HG02981 (cell line): ENCODE results near the gene DHRS7B.
"Not testable (repeated sequence)": the region's sequence is repeated elsewhere in the genome, so short reads cannot be mapped to it uniquely, and the experiment has no call there.

Experiments used
- ATAC-seq: cut with Tn5 transposase; IDR thresholded peaks from one replicate; pipeline ENCODE4 v1.9.1; 2021; ENCODE audit warnings: mild to moderate bottlenecking, moderate library complexity; ENCODE audit not compliant: unreplicated experiment

The DHRS7B gene

DNA sequence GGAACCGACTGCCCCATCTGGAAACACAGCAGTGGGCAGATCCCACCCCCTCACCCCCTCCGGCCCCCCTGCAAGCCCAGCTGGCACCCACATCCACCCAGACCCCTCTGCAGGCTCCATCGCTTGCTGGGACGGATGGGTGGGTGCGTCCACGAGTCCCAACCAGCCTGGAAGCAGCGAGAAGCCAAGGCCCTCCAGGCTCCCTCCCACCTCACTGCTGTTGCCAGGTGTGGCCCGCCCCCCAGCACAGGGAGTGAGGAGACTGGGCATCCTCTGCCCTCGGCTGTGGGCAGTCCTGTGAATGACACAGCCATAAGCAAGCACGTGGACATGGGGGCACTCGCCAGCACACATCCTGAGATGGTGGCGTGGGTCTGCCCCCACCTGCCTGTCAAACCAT lies 75.7 kb downstream of the DHRS7B start:
- no peak for ATAC-seq

DNA sequence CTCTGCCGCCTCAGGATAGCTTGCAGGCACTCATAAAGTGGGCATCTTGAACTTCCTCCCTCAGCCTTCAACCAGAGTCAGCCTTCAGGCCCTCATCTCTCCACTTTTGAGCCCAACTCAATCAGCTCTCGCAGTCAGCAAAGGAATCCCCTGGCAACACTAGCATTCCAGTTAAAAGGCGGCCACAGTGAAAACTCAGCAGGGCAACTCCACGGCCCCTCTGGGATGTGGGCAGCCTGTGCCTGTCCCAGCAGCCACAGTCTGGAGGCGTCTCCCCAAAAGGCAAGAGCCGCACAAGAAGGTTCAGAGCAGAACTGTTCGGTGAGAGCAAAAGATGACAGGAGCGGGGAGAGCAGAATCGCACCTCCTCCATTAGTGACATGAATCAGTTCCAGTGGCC lies 78.2 kb downstream of the DHRS7B start:
- no peak for ATAC-seq

DNA sequence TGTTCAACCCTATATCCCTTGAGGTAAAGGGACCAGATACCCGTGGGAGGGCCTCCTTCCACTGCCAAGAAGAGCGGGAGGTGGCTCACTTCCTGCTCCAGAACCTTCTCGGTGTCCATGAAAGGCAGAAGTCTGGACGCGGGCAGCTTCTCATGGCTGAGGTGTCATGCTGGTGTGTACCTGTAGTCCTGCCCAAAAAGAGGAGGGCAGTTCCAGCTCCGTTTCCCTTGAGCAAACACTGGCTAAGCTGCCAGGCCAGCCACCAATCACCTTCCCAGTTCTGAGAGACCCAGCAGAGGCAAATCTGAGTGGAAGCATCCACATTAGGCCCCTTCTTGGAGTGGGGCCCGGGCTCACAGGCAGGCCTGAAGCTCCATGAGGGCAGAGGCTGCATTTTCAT lies 81.6 kb downstream of the DHRS7B start:
- ATAC-seq, result no peak

DNA sequence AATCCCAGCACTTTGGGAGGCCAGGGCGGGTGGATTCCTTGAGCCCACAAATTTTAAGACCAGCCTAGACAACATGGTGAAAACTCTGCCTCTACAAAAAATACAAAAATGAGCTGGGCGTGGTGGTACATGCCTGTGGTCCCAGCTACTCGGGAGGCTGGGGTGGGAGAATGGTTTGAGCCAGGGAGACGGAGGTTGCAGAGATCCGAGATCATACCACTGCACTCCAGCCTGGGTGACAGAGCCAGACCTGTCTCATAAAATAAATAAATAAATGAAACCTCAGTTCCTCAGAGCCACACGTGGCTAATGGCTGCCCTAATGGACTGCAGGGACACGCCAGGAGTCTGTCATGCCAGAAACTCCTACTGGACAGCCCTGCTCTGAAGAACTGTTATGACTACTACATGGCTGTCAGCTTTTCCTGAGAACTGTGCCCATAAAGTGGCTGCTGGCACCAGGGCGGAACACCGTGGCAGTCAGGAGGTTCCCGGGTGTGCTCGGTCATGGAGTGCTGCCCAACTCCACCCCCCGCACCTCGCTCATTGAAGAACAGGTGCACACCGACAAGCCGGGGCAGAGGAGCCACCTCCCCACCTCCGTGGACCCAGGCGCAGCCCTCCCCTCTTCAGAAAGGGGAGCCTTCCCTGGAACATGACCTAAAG lies 82.9 kb downstream of the DHRS7B start:
- ATAC-seq, result no peak

- no peak for ATAC-seq
These were observed 83.8 kb downstream of the DHRS7B start for GRCh38 chr17:21210411-21211076.

- ATAC-seq, result no peak
These were observed 85.2 kb downstream of the DHRS7B start for GRCh38 chr17:21211825-21212479.

DNA sequence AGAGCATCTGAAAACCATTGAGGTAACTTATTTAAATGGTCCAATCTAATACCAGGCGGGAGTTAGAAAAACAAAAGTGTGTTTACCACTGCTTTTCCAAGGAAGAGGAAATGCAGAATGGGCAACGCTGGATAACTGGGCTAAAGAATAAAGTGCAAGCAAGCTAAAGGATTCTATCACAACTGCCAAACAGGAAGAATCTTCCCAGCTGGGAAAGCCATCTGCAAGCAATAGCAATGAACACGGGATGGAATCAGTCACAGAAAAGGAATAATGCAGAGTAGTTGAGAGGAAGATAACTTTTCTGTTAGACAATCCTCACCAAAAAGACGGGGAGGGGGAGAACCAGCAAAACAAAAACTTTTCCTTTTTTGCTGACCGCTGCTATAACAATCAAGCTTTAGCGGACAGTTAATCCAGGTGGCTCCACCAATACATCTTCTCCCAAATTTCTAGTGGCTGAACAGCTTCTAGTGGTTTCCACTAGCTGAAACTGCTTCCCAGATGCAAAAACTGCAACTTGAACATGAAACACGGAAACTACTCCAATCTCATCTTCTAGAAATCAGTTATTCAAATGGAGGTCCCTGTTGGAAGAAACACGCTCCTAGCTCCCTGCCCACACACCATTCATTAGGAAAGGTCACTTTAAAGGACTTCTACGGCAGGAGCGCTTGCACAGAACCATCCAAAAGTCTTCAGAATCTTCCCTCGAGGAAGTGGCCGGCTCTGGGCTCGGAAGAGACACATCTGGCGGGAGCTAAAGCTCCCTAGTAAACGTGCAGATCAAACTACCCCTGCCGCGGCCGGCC lies 86.3 kb downstream of the DHRS7B start:
- ATAC-seq, result no peak

DNA sequence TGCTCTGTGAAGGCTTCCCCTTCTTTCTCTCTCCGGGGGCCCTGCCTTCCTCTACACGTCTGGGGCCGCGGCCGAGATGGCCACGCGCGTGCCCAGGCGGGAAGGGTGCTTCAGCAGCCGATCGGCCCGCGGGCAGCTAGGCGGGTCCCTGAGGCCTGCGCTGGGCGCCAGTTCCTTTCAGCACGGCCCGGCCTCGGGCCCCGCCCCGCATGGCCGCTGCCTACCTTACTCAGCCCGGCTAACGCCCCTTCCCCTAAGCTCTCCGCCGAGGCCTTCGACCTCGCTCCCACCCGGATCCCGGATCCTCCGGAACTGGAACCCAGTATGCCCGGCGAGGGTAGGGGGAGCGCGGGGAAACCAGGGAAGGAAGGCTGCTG lies 86.9 kb downstream of the DHRS7B start:
- peak; percentile 10 for ATAC-seq

DNA sequence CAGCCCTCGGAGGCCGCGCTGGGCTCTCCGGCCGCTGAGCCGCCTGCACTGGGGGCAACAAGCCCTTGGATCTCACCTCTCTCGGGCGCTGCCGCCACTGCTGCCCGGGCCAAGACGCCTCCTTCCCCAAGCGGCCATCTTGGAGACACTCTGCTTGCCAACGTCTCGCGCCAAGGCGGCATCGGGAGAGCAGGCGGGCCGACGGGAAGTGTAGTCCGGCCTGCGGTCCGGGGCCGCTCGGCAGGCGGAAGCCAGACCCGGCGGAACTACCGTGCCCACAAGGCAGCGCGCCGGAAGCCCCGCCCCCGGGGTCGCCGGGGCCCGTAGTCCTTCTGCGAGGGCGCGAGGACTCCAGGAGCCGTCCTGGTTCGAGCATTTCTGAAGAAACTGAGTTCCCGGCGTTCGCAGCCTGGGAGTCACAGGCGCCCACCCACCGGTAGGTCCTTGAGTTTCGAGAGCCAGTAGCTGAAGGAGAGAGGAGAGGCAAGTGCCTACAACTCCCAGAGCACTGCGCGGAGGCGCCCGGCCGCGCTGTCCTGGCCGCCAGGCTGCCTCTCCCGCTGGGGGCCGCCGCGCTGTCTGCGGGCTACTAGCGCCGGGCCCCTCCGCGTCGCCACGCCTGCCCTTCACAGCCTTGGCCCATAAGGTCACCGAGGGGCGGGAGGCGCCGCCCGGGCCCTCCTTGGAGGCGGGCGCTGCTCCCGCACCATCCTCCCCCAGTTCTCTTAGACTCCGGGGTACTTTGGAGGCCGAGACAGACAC lies 87.4 kb downstream of the DHRS7B start, which contains the start of gene TMEM11:
Gene TMEM11, minus strand, starts transcription at position 147 of the 762 bp plus-strand sequence. Its CDS starts 9 bp downstream, at position 138.
- ATAC-seq, result peak; percentile 90

GRCh38 chr17:21214777-21215541 lies 88.2 kb downstream of the DHRS7B start:
- ATAC-seq, result peak; percentile 12

- no peak for ATAC-seq
These were observed 89.2 kb downstream of the DHRS7B start for GRCh38 chr17:21215935-21216334.

GRCh38 chr17:21217346-21217745 lies 90.6 kb downstream of the DHRS7B start:
- no peak for ATAC-seq

GRCh38 chr17:21218101-21218500 lies 91.3 kb downstream of the DHRS7B start:
- ATAC-seq, result no peak

DNA sequence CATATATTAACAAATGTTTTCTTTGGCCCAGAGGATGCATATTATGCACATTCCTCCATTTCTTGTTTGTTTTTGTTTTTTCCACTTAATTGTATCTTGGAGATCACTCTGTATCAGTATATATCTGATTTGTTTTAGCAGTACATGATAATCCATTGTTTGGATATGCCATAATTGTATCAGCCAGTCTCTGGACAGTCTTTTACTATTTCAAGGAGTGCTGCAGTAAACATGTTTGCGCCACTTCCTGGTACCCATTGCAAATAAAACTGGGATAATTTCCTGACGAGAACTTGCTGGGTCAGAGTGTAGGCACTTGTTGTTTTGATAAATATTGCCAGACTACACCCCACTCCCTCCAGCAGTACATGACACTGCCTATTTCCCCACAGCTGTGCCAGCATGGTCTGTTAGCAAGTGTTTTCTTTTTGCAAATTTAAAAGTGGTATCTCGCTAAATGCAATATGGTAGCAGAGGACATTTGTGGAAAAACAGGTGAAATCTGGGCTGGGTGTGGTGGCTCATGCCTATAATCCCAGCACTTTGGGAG lies 92.1 kb downstream of the DHRS7B start:
- ATAC-seq, result no peak

DNA sequence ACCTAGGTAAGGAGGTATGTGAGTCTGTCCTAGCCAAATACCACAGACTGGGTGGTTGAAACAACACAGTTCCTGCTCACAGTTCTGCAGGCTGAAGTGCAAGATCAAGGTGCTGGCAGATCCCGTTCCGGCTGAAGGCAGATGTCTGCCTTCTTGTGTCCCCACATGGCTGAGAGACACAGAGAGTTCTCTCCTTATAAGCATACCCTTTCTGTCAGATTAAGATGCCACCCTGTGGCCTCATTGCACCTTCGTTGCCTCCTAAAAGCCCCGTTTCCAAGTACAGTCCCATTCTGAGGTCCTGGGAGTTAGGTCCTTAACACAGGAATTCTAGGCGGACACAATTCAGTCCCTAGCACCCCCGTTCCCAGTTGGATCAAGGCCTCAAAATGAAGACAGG lies 96.3 kb downstream of the DHRS7B start:
- ATAC-seq, result no peak

- ATAC-seq, result not testable (repeated sequence)
These were observed 100.5 kb downstream of the DHRS7B start for GRCh38 chr17:21227277-21227676.

- no peak for ATAC-seq
These were observed 101.3 kb downstream of the DHRS7B start for GRCh38 chr17:21228111-21228510.

GRCh38 chr17:21228845-21229244 lies 102.1 kb downstream of the DHRS7B start:
- ATAC-seq, result no peak

DNA sequence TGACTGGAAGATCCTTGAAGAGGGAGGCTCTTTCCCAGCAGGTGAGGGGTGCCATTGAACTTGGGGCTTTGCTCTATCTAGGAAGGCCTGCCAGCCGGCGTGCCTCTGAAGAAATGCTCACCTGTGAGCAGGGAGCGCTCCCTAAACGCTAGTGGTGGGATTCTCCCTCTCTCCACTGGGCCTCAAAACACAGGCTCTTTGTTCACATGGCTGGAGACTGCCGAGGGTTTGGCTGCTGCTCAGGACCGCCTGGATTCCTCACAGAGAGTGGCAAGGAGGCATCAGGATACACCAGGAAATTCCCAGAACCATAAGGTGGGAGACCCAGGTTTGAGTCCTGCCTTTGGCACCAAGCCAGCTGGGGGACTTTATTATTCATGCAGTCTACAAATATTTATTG lies 104.8 kb downstream of the DHRS7B start:
- ATAC-seq, result no peak
